Mammary epithelial cell (primary cell): ENCODE measurements around the gene SLC2A4.

Experiments used
- CTCF ChIP-seq, 2 donors: IDR thresholded peaks in 1 of 2; conservative IDR thresholded peaks in 1 of 2; 2 replicates each; pipeline ENCODE4 v1.5.1; 2011 to 2012; ENCODE audit warnings: inconsistent platforms in 2 of 2, low read length in 2 of 2, mild to moderate bottlenecking in 2 of 2, control low read depth in 1 of 2, low read depth in 1 of 2; ENCODE audit not compliant: insufficient read depth in 1 of 2; ENCODE audit errors: extremely low read depth in 1 of 2
- EZH2 ChIP-seq: IDR thresholded peaks from 2 replicates; pipeline ENCODE4 v1.6.1; 2012; ENCODE audit warnings: low read length, inconsistent platforms, borderline replicate concordance

GRCh38 chr17:7263801-7264078, 17.8 kb upstream of the SLC2A4 start:
- TF ChIP-seq CTCF (conservative IDR thresholded peaks at IDR 0.05 in 1 of 2, IDR thresholded peaks at IDR 0.05 in 1 of 2; ENCODE audit: extremely low read depth in 1 of 2, insufficient read depth in 1 of 2, low read depth in 1 of 2, low read length in 2 of 2) (no peak), EZH2 (no peak)
